SU-DHL-6 (cell line): Measurements from ENCODE around the gene IP6K2.

Experiments
- H2AFZ ChIP-seq: fragments of 200-600 bp; sonication (generic); 2 replicates; pipeline ENCODE4 v1.6.1; 2014; ENCODE audit warnings: low read depth, mild to moderate bottlenecking, moderate library complexity, mixed read lengths, antibody characterized with exemption, low read length; ENCODE audit not compliant: severe bottlenecking
- H3F3A ChIP-seq: fragments of 200-600 bp; shearing (Covaris generic); 2 replicates; pipeline ENCODE4 v1.6.0; 2016; ENCODE audit warnings: antibody characterized with exemption, mild to moderate bottlenecking; ENCODE audit not compliant: insufficient read depth
- H3K27ac ChIP-seq: fragments of 200-600 bp; sonication (generic); 2 replicates; pipeline ENCODE4 v1.5.1; 2016; ENCODE audit warnings: low read depth, mild to moderate bottlenecking, low read length, moderate library complexity, mixed read lengths
- H3K27me3 ChIP-seq: fragments of 200-600 bp; sonication (generic), shearing (Covaris generic); 2 replicates; pipeline ENCODE4 v1.6.0; 2014; ENCODE audit warnings: mild to moderate bottlenecking, low read length
- H3K36me3 ChIP-seq: fragments of 200-600 bp; sonication (generic); 2 replicates; pipeline ENCODE4 v1.6.1; 2014; ENCODE audit warnings: mild to moderate bottlenecking, low read length, mixed read lengths
- H3K4me2 ChIP-seq: fragments of 300-600, 200-600 bp; shearing (Covaris generic), sonication (generic); 2 replicates; pipeline ENCODE4 v1.6.0; 2014; ENCODE audit warnings: low read length, low read depth, mild to moderate bottlenecking; ENCODE audit not compliant: poor library complexity, severe bottlenecking
- H3K4me3 ChIP-seq: fragments of 200-600 bp; sonication (generic); 2 replicates; pipeline ENCODE4 v1.5.1; 2014; ENCODE audit warnings: antibody characterized with exemption, low read length, mild to moderate bottlenecking, mixed read lengths; ENCODE audit not compliant: insufficient read depth, poor library complexity, severe bottlenecking
- H3K79me2 ChIP-seq: fragments of 200-600 bp; sonication (generic); 2 replicates; pipeline ENCODE4 v1.6.1; 2014; ENCODE audit warnings: mild to moderate bottlenecking, low read length, moderate library complexity; ENCODE audit not compliant: insufficient read depth
- H3K9ac ChIP-seq: fragments of 200-600 bp; sonication (generic); 2 replicates; pipeline ENCODE4 v1.7.0; 2014; ENCODE audit warnings: mild to moderate bottlenecking, low read length
- H3K9me2 ChIP-seq: fragments of 200-600 bp; sonication (generic); replicated peaks from 2 replicates; pipeline ENCODE4 v1.6.1; 2014; ENCODE audit warnings: low read length; ENCODE audit not compliant: insufficient read depth
- H3K9me3 ChIP-seq: fragments of 200-600 bp; sonication (generic); 2 replicates; pipeline ENCODE4 v1.6.1; 2014; ENCODE audit warnings: low read length, mixed read lengths; ENCODE audit not compliant: insufficient read depth
- H4K20me1 ChIP-seq: fragments of 200-600 bp; sonication (generic); 2 replicates; pipeline ENCODE4 v1.6.1; 2014; ENCODE audit warnings: low read depth, mild to moderate bottlenecking, antibody characterized with exemption, low read length, moderate library complexity, mixed read lengths
- CTCF ChIP-seq: fragments of 200-600 bp; sonication (generic); IDR thresholded peaks from one replicate; pipeline ENCODE4 v1.5.1; 2017; ENCODE audit warnings: antibody characterized with exemption, mild to moderate bottlenecking, low read length, moderate library complexity; ENCODE audit not compliant: insufficient read depth, poor library complexity, severe bottlenecking
- EZH2phosphoT487 ChIP-seq: fragments of 200-600 bp; sonication (generic), shearing (Covaris generic); conservative IDR thresholded peaks from 2 replicates; pipeline ENCODE4 v1.6.1; 2018; ENCODE audit warnings: mild to moderate bottlenecking, antibody characterized with exemption, low read length, moderate library complexity, mixed read lengths

The IP6K2 gene

GRCh38 chr3:48674505-48674904 is 42.5 kb downstream of the IP6K2 start:
- Histone ChIP-seq H3K9me3 (no peaks in the 10 kb centered on the region), H3K4me2 (no peak overlapping the region), H3K9ac (no peak overlapping the region), H3K27ac (no peak overlapping the region), H2AFZ (no peak overlapping the region), H3K36me3 (no peaks in the 10 kb centered on the region), H3K79me2 (no peaks in the 10 kb centered on the region), H3F3A (no peaks in the 10 kb centered on the region), H3K9me2 (no peaks in the 10 kb centered on the region), H4K20me1 (no peaks in the 10 kb centered on the region), H3K4me3 (no peak overlapping the region), H3K27me3 (no peaks in the 10 kb centered on the region)
- no peak for TF ChIP-seq CTCF
- no peak for TF ChIP-seq EZH2phosphoT487

- H3K9me3 ChIP-seq: no peaks in the 10 kb centered on the region
- H2AFZ ChIP-seq: no peak overlapping the region
- TF ChIP-seq EZH2phosphoT487: no peak
- no peak for TF ChIP-seq CTCF
- no peaks in the 10 kb centered on the region for H3K9me2 ChIP-seq
- no peak overlapping the region for H3K4me3 ChIP-seq
- H3K36me3 ChIP-seq: no peaks in the 10 kb centered on the region
- H3F3A ChIP-seq: no peaks in the 10 kb centered on the region
- no peaks in the 10 kb centered on the region for H3K27me3 ChIP-seq
- no peaks in the 10 kb centered on the region for H3K79me2 ChIP-seq
- H3K27ac ChIP-seq: no peak overlapping the region
- no peak overlapping the region for H3K9ac ChIP-seq
- H3K4me2 ChIP-seq: no peak overlapping the region
- no peaks in the 10 kb centered on the region for H4K20me1 ChIP-seq
Observed at GRCh38 chr3:48672522-48672921, 44.5 kb downstream of the IP6K2 start.

- Histone ChIP-seq H3K9me3 (no peaks in the 10 kb centered on the region), H3K27me3 (no peaks in the 10 kb centered on the region), H4K20me1 (no peaks in the 10 kb centered on the region), H3K36me3 (no peaks in the 10 kb centered on the region), H3K27ac (no peak overlapping the region), H3K4me2 (no peak overlapping the region), H3K79me2 (no peaks in the 10 kb centered on the region), H3K9ac (no peak overlapping the region), H3K9me2 (no peaks in the 10 kb centered on the region), H3F3A (no peaks in the 10 kb centered on the region), H2AFZ (no peak overlapping the region), H3K4me3 (no peak overlapping the region)
- TF ChIP-seq EZH2phosphoT487 (no peak), CTCF (no peak)
Observed at GRCh38 chr3:48664929-48665328, 52.1 kb downstream of the IP6K2 start.

GRCh38 chr3:48664313-48664644 is 52.7 kb downstream of the IP6K2 start:
- no peaks in the 10 kb centered on the region for H3K9me3 ChIP-seq
- H2AFZ ChIP-seq: no peak overlapping the region
- H3K4me2 ChIP-seq: peak overlapping the region; percentile 19
- no peaks in the 10 kb centered on the region for H4K20me1 ChIP-seq
- TF ChIP-seq EZH2phosphoT487 (no peak), CTCF (no peak)
- no peak overlapping the region for H3K4me3 ChIP-seq
- H3K27me3 ChIP-seq: no peaks in the 10 kb centered on the region
- no peak overlapping the region for H3K27ac ChIP-seq
- H3F3A ChIP-seq: no peaks in the 10 kb centered on the region
- no peaks in the 10 kb centered on the region for H3K79me2 ChIP-seq
- H3K36me3 ChIP-seq: no peaks in the 10 kb centered on the region
- no peaks in the 10 kb centered on the region for H3K9me2 ChIP-seq
- H3K9ac ChIP-seq: no peak overlapping the region
